ENCODE measurements around the gene RIOX2. TPM values are rescaled to one million over a fixed set of nuclear protein-coding genes. Genes with fewer than 3 reads are reported as not detected.

RIOX2 gene
- total and polyA plus RNA-seq, 8 donors = 9.9 to 25.7 (median 17.0) TPM

GRCh38 chr3:97949110-97949485 lies 23.1 kb downstream of the RIOX2 start:
- DNase-seq (no peak), FAIRE-seq (no peak), ATAC-seq (no peak)
- H3K27me3 ChIP-seq = no peaks in the 10 kb centered on the region
- no peaks in the 10 kb centered on the region for H3K4me1 ChIP-seq
- H3K27ac ChIP-seq = no peak overlapping the region
- no peaks in the 10 kb centered on the region for H3K9me3 ChIP-seq
- intact Hi-C loops (cut with DNase I) = no loop called here
- no peak overlapping the region for H3K4me3 ChIP-seq
- no peak for TF ChIP-seq CTCF (IDR thresholded peaks at IDR 0.05)
- WGBS, 2 donors = 96 to 98% methylated on average over 2 of the region's 2 CpGs
- H3K36me3 ChIP-seq = peaks cover 0 to 61% (median 38%) of the 10 kb centered on the region in 3 donors

DNA sequence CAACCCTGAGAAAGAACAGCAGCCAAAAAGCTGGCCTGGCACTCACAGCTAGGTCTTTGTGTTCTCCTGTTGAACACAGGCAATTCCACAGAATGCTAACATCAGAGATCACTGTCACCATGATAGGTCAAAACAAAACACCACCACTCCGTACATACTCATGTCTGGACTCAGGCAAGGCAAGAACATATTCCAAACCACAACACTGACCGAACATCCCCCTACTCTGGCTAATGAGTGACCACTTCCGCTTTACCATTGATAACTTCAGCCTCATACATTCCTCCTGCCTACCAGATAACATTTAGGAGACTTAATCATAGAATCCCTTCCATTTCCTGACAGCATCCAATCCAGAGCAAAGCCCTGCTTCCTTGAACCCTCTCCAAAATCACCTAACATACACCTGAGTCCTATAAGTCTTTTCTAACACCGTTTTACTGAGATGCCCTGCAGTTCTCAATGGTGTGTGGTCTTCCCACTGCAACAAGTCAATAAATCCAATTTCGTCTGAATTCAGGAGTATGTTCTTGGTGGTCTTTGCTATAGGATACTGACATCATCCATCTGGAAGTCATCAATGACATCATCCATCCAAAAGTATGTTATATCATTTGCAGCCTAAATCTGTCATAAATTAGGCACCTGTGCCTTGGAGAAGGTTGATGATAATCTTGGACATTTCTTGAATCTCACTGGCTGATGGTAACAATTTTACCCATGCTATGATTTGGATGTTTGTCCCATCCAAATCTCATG lies 23.7 kb downstream of the RIOX2 start:
- FAIRE-seq = no peak
- ATAC-seq = peak in 1 of 4 donors; percentile 35
- WGBS, 2 donors = 74 to 81% methylated on average over 5 of the region's 5 CpGs
- intact Hi-C loops (cut with DNase I) = no loop called here
- no peaks in the 10 kb centered on the region for H3K4me1 ChIP-seq
- H3K27me3 ChIP-seq = no peaks in the 10 kb centered on the region
- DNase-seq = no peak
- no peak for TF ChIP-seq CTCF (IDR thresholded peaks at IDR 0.05)
- no peak overlapping the region for H3K27ac ChIP-seq
- no peak overlapping the region for H3K4me3 ChIP-seq
- no peaks in the 10 kb centered on the region for H3K9me3 ChIP-seq
- peaks cover 0 to 59% (median 35%) of the 10 kb centered on the region in 3 donors for H3K36me3 ChIP-seq

DNA sequence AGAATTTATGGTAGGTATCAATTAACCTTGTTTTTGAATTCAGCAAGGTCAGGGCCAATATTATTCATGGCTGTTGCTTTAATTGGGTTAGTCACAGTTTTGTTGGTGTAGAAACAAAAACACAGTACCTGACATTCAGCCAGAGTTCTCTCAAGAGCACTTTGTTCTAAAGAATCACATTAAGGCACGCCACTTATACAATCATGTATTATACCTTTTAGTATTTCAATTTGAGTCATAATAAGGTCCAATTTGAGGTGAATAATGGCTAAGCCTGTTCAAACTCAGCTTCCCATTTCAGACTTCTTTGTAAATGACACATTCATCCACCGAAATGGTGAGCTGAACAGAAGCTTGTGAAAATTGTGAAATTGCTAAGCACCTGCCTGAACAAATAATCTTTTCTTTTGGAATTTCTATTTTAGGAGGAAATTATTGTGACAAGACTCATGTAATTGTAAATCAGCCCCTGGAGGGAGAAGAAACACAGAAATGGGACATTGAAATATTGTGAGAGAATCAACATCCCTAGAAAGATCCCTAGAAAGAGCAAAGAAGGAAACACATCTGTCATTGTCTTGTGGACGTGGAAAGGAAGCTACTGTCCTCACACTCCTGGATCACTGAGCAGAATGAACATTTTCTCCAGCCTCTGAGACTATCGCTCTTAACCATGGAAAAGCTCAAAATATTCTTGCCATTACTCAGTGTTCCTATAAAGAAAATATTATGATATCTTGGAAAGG lies 29.3 kb downstream of the RIOX2 start:
- ATAC-seq = no peak
- no peak for FAIRE-seq
- Histone ChIP-seq H3K27ac (no peak overlapping the region), H3K27me3 (no peaks in the 10 kb centered on the region), H3K4me1 (peaks cover 0 to 7% (median 5%) of the 10 kb centered on the region in 3 donors), H3K36me3 (peaks cover 0 to 28% (median 26%) of the 10 kb centered on the region in 3 donors), H3K9me3 (no peaks in the 10 kb centered on the region), H3K4me3 (no peak overlapping the region)
- TF ChIP-seq CTCF (IDR thresholded peaks at IDR 0.05) = no peak
- no peak for DNase-seq
- WGBS, 2 donors = 80 to 84% methylated on average over 4 of the region's 4 CpGs
- intact Hi-C loops (cut with DNase I) = no loop called here

GRCh38 chr3:97940034-97940433 lies 32.2 kb downstream of the RIOX2 start:
- H3K9me3 ChIP-seq = no peaks in the 10 kb centered on the region
- ATAC-seq (peak in 2 of 4 donors; percentile 17 to 25), DNase-seq (no peak), FAIRE-seq (no peak)
- no peak for TF ChIP-seq CTCF (IDR thresholded peaks at IDR 0.05)
- H3K4me3 ChIP-seq = no peak overlapping the region
- intact Hi-C loops (cut with DNase I) = no loop called here
- H3K36me3 ChIP-seq = peaks cover 0 to 17% (median 9%) of the 10 kb centered on the region in 3 donors
- no peaks in the 10 kb centered on the region for H3K27me3 ChIP-seq
- H3K27ac ChIP-seq = no peak overlapping the region
- H3K4me1 ChIP-seq = peaks cover 0 to 7% (median 5%) of the 10 kb centered on the region in 3 donors
- WGBS, 2 donors = 68 to 95% methylated on average over 1 of the region's 1 CpG
